Inferior parietal cortex (tissue), 1 donor: Measurements from ENCODE around the gene C17orf107.

Experiments
- DNase-seq: peaks from one replicate; pipeline ENCODE4 v3.0.0-alpha.2; 2016; ENCODE audit errors: extremely low spot score

C17orf107 gene

GRCh38 chr17:4872786-4873185, 26.6 kb upstream of the C17orf107 start:
- DNase-seq = no peak

- no peak for DNase-seq
Measured at GRCh38 chr17:4877089-4877488, 22.2 kb upstream of the C17orf107 start.

GRCh38 chr17:4879601-4880000, 19.7 kb upstream of the C17orf107 start:
- DNase-seq = no peak

- no peak for DNase-seq
Measured at GRCh38 chr17:4880857-4881256, 18.5 kb upstream of the C17orf107 start.

- DNase-seq = peak; percentile 70
Measured at GRCh38 chr17:4881761-4882555, 17.4 kb upstream of the C17orf107 start.

- no peak for DNase-seq
Measured at GRCh38 chr17:4884489-4884888, 14.8 kb upstream of the C17orf107 start.

- no peak for DNase-seq
Measured at GRCh38 chr17:4886830-4887229, 12.5 kb upstream of the C17orf107 start.

GRCh38 chr17:4887581-4887980, 11.8 kb upstream of the C17orf107 start:
- no peak for DNase-seq

- no peak for DNase-seq
Measured at GRCh38 chr17:4891411-4892410, 7.6 kb upstream of the C17orf107 start.

GRCh38 chr17:4892499-4893221, 6.7 kb upstream of the C17orf107 start:
- DNase-seq = no peak

GRCh38 chr17:4893272-4893671, 6.1 kb upstream of the C17orf107 start:
- DNase-seq = no peak

- no peak for DNase-seq
Measured at GRCh38 chr17:4893721-4894560, 5.4 kb upstream of the C17orf107 start.

GRCh38 chr17:4895121-4895520, 4.2 kb upstream of the C17orf107 start:
- DNase-seq = no peak

GRCh38 chr17:4895657-4896331, 3.5 kb upstream of the C17orf107 start:
- no peak for DNase-seq

GRCh38 chr17:4896332-4897197, 2.8 kb upstream of the C17orf107 start:
- DNase-seq = no peak

- DNase-seq = no peak
Measured at GRCh38 chr17:4897198-4897687, 2.1 kb upstream of the C17orf107 start.

- no peak for DNase-seq
Measured at GRCh38 chr17:4897785-4898184, 1.6 kb upstream of the C17orf107 start.

- no peak for DNase-seq
Measured at GRCh38 chr17:4898351-4898750, 985 bp upstream of the C17orf107 start.

- DNase-seq = no peak
Measured at GRCh38 chr17:4898927-4899326, 409 bp upstream of the C17orf107 start.
